ENCODE results near the gene TMC3.

- TF ChIP-seq, protein P1, sequence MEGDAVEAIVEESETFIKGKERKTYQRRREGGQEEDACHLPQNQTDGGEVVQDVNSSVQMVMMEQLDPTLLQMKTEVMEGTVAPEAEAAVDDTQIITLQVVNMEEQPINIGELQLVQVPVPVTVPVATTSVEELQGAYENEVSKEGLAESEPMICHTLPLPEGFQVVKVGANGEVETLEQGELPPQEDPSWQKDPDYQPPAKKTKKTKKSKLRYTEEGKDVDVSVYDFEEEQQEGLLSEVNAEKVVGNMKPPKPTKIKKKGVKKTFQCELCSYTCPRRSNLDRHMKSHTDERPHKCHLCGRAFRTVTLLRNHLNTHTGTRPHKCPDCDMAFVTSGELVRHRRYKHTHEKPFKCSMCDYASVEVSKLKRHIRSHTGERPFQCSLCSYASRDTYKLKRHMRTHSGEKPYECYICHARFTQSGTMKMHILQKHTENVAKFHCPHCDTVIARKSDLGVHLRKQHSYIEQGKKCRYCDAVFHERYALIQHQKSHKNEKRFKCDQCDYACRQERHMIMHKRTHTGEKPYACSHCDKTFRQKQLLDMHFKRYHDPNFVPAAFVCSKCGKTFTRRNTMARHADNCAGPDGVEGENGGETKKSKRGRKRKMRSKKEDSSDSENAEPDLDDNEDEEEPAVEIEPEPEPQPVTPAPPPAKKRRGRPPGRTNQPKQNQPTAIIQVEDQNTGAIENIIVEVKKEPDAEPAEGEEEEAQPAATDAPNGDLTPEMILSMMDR (IDR thresholded peaks at IDR 0.05): peak; percentile 22 to 63 (median 49)
- no peak for TF ChIP-seq POLR2A (IDR thresholded peaks at IDR 0.05)
- TF ChIP-seq EP300 (IDR thresholded peaks at IDR 0.05): no peak
These were observed 26.7 kb upstream of the TMC3 start for GRCh38 chr15:81400640-81401236.
